Endothelial cell (in vitro differentiated cells): ENCODE results near the gene RAB25. TPM values are rescaled to one million over a fixed set of nuclear protein-coding genes. Genes with fewer than 3 reads are reported as not detected.

Source experiments
- DNase-seq: peaks from one replicate; pipeline ENCODE4 v3.0.0; 2021; ENCODE audit warnings: low spot score
- H3K27ac Mint-ChIP-seq: one replicate; pipeline ENCODE4 v1.8.0; 2021; ENCODE audit warnings: mixed read lengths, inconsistent platforms; ENCODE audit not compliant: unreplicated experiment
- H3K27me3 Mint-ChIP-seq: one replicate; pipeline ENCODE4 v1.8.0; 2021; ENCODE audit warnings: mild to moderate bottlenecking, moderate library complexity, mixed read lengths, inconsistent platforms; ENCODE audit not compliant: unreplicated experiment
- H3K36me3 Mint-ChIP-seq: one replicate; pipeline ENCODE4 v1.8.0; 2021; ENCODE audit warnings: mild to moderate bottlenecking, low read depth, mixed read lengths, inconsistent platforms; ENCODE audit not compliant: unreplicated experiment
- H3K4me1 Mint-ChIP-seq: one replicate; pipeline ENCODE4 v1.8.0; 2021; ENCODE audit warnings: mild to moderate bottlenecking, mixed read lengths, inconsistent platforms; ENCODE audit not compliant: unreplicated experiment
- H3K4me3 Mint-ChIP-seq: one replicate; pipeline ENCODE4 v1.8.0; 2021; ENCODE audit warnings: mild to moderate bottlenecking, mixed read lengths, inconsistent platforms; ENCODE audit not compliant: unreplicated experiment
- H3K9me3 Mint-ChIP-seq: one replicate; pipeline ENCODE4 v1.8.0; 2021; ENCODE audit warnings: mixed read lengths, inconsistent platforms; ENCODE audit not compliant: unreplicated experiment
- total RNA-seq: library from RNA; stranded (reverse); fragmentation: NEBNext Ultra II Directional; extraction: Animal tissue kit (Norgen Biotek cat#: 25700); gene quantifications from one replicate; pipeline ENCODE4 v1.2.1, GENCODE V29; 2021; ENCODE audit not compliant: unreplicated experiment
- TF ChIP-seq, protein P1 (sequence below): fragments of 200-600 bp; sonication (generic); IDR thresholded peaks from one replicate; pipeline ENCODE4 v1.5.0; 2021; ENCODE audit warnings: antibody characterized with exemption; ENCODE audit not compliant: unreplicated experiment

RAB25 gene
- total RNA-seq, 1 donor from 2014 or later, result 1.6 TPM

GRCh38 chr1:156097499-156098178, 36.7 kb downstream of the RAB25 start:
- Mint-ChIP-seq H3K27ac (peak overlapping the region; percentile 50), H3K36me3 (peaks cover 46% of the 10 kb centered on the region), H3K9me3 (no peaks in the 10 kb centered on the region), H3K27me3 (peaks cover 9% of the 10 kb centered on the region), H3K4me1 (peaks cover 45% of the 10 kb centered on the region), H3K4me3 (peak overlapping the region; percentile 21)
- TF ChIP-seq, protein P1, sequence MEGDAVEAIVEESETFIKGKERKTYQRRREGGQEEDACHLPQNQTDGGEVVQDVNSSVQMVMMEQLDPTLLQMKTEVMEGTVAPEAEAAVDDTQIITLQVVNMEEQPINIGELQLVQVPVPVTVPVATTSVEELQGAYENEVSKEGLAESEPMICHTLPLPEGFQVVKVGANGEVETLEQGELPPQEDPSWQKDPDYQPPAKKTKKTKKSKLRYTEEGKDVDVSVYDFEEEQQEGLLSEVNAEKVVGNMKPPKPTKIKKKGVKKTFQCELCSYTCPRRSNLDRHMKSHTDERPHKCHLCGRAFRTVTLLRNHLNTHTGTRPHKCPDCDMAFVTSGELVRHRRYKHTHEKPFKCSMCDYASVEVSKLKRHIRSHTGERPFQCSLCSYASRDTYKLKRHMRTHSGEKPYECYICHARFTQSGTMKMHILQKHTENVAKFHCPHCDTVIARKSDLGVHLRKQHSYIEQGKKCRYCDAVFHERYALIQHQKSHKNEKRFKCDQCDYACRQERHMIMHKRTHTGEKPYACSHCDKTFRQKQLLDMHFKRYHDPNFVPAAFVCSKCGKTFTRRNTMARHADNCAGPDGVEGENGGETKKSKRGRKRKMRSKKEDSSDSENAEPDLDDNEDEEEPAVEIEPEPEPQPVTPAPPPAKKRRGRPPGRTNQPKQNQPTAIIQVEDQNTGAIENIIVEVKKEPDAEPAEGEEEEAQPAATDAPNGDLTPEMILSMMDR, result no peak
- no peak for DNase-seq

- Mint-ChIP-seq H3K27me3 (peaks cover 16% of the 10 kb centered on the region), H3K36me3 (peaks cover 41% of the 10 kb centered on the region), H3K4me3 (no peak overlapping the region), H3K4me1 (peaks cover 56% of the 10 kb centered on the region), H3K9me3 (no peaks in the 10 kb centered on the region), H3K27ac (peak overlapping the region; percentile 50)
- TF ChIP-seq, protein P1, result no peak
- DNase-seq, result no peak
Measured at GRCh38 chr1:156098784-156099183, 37.8 kb downstream of the RAB25 start.

DNA sequence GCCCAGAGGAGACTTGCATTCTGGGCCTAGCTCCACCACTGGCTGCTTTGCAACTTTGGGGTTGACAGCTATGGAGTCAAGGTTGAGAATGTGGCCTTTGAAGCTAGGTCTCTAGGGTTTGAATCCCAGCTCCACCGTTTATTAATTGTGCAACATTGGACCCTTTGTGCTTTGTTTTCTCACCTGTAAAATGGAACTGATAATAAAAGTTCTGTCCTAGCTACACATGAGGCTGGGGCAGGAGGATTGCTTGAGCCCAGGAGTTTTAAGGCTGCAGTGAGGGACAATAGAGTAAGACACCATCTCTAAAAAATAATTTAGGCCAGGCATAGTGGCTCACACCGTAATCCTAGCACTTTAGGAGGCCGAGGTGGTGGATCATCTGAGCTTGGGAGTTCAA, 38.3 kb downstream of the RAB25 start:
- H3K27ac Mint-ChIP-seq, result no peak overlapping the region
- no peak for DNase-seq
- H3K4me3 Mint-ChIP-seq, result no peak overlapping the region
- H3K36me3 Mint-ChIP-seq, result peaks cover 37% of the 10 kb centered on the region
- peaks cover 17% of the 10 kb centered on the region for H3K27me3 Mint-ChIP-seq
- H3K4me1 Mint-ChIP-seq, result peaks cover 61% of the 10 kb centered on the region
- no peaks in the 10 kb centered on the region for H3K9me3 Mint-ChIP-seq
- TF ChIP-seq, protein P1, result no peak

GRCh38 chr1:156100205-156100995, 39.4 kb downstream of the RAB25 start:
- H3K36me3 Mint-ChIP-seq, result peaks cover 37% of the 10 kb centered on the region
- DNase-seq, result no peak

More at GRCh38 chr1:156100205-156100995, 39.4 kb downstream of the RAB25 start:
- Mint-ChIP-seq H3K4me1 (peaks cover 72% of the 10 kb centered on the region), H3K27me3 (peaks cover 25% of the 10 kb centered on the region), H3K9me3 (no peaks in the 10 kb centered on the region), H3K4me3 (peak overlapping the region; percentile 29), H3K27ac (peak overlapping the region; percentile 72)
- TF ChIP-seq, protein P1, result no peak
